Esophagus squamous epithelium (tissue), 4 donors: ENCODE measurements around the gene RSPH10B2.
"Not testable (repeated sequence)": the region's sequence is repeated elsewhere in the genome, so short reads cannot be mapped to it uniquely, and the experiment has no call there.

Source experiments
- POLR2A ChIP-seq, 4 donors: fragments of 450-650 bp; IDR thresholded peaks; one replicate each; pipeline ENCODE4 v1.6.1; 2017; ENCODE audit warnings: antibody characterized with exemption in 4 of 4, mild to moderate bottlenecking in 4 of 4, moderate library complexity in 3 of 4
- TF ChIP-seq, protein P1 (sequence below), 6 experiments: fragments of 450-650 bp in 4 of 6; fragments of 200-600 bp in 2 of 6; sonication (generic) in 2 of 6; IDR thresholded peaks; one replicate each; pipeline ENCODE4 v1.5.1; 2016 to 2019; ENCODE audit warnings: antibody characterized with exemption in 6 of 6, mild to moderate bottlenecking in 4 of 6, moderate library complexity in 4 of 6

DNA sequence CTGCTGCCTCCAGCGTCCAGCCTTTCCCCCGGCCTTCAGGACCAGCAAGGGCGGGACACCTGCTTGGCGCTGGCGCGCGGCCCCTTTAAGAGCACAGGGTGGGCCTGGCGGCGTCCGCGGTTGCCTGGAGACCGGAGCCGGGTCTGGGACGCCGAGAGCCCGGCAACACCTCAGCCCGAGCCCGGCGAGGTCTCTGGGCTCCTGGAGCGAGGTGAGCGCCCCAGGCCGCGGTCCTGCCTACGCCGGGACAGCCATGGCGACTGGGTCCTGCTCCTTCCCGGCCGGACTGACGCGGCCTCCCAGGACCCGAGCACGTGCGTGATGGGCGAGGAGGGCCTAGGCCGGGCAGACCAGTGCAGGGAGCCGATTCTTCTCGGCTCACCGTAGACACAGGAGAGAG lies at the start of gene RSPH10B2:
- TF ChIP-seq POLR2A (IDR thresholded peaks at IDR 0.05), result not testable (repeated sequence)
- TF ChIP-seq, protein P1, sequence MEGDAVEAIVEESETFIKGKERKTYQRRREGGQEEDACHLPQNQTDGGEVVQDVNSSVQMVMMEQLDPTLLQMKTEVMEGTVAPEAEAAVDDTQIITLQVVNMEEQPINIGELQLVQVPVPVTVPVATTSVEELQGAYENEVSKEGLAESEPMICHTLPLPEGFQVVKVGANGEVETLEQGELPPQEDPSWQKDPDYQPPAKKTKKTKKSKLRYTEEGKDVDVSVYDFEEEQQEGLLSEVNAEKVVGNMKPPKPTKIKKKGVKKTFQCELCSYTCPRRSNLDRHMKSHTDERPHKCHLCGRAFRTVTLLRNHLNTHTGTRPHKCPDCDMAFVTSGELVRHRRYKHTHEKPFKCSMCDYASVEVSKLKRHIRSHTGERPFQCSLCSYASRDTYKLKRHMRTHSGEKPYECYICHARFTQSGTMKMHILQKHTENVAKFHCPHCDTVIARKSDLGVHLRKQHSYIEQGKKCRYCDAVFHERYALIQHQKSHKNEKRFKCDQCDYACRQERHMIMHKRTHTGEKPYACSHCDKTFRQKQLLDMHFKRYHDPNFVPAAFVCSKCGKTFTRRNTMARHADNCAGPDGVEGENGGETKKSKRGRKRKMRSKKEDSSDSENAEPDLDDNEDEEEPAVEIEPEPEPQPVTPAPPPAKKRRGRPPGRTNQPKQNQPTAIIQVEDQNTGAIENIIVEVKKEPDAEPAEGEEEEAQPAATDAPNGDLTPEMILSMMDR (IDR thresholded peaks at IDR 0.05), result not testable (repeated sequence)
